Testis (tissue), 2 donors: ENCODE results near the gene SOD2.

Experiments
- POLR2A ChIP-seq: fragments of 450-650 bp; IDR thresholded peaks from one replicate; pipeline ENCODE4 v1.6.1; 2017; ENCODE audit warnings: antibody characterized with exemption, mild to moderate bottlenecking, moderate library complexity
- TF ChIP-seq, protein P1 (sequence below), 3 experiments: fragments of 450-650 bp in 2 of 3; fragments of 200-600 bp in 1 of 3; sonication (generic) in 1 of 3; IDR thresholded peaks; one replicate each; pipeline ENCODE4 v1.5.1; 2016 to 2019; ENCODE audit warnings: antibody characterized with exemption in 3 of 3, mild to moderate bottlenecking in 2 of 3, moderate library complexity in 1 of 3

- TF ChIP-seq, protein P1, sequence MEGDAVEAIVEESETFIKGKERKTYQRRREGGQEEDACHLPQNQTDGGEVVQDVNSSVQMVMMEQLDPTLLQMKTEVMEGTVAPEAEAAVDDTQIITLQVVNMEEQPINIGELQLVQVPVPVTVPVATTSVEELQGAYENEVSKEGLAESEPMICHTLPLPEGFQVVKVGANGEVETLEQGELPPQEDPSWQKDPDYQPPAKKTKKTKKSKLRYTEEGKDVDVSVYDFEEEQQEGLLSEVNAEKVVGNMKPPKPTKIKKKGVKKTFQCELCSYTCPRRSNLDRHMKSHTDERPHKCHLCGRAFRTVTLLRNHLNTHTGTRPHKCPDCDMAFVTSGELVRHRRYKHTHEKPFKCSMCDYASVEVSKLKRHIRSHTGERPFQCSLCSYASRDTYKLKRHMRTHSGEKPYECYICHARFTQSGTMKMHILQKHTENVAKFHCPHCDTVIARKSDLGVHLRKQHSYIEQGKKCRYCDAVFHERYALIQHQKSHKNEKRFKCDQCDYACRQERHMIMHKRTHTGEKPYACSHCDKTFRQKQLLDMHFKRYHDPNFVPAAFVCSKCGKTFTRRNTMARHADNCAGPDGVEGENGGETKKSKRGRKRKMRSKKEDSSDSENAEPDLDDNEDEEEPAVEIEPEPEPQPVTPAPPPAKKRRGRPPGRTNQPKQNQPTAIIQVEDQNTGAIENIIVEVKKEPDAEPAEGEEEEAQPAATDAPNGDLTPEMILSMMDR (IDR thresholded peaks at IDR 0.05), result no peak
- no peak for TF ChIP-seq POLR2A
Observed at GRCh38 chr6:159646733-159647132, 46.3 kb downstream of the SOD2 start.
